Nephron progenitor cell (in vitro differentiated cells): Measurements from ENCODE around the gene MYO1E.
"Not testable (repeated sequence)": the region's sequence is repeated elsewhere in the genome, so short reads cannot be mapped to it uniquely, and the experiment has no call there.

ENCODE experiments used
- DNase-seq: peaks from one replicate; pipeline ENCODE4 v3.0.0; 2021
- H3K27ac Mint-ChIP-seq: 2 replicates; pipeline ENCODE4 v1.8.0; 2021; ENCODE audit warnings: mild to moderate bottlenecking, moderate library complexity, mixed read lengths
- H3K27me3 Mint-ChIP-seq: 2 replicates; pipeline ENCODE4 v1.8.0; 2021; ENCODE audit warnings: mild to moderate bottlenecking, low read depth, mixed read lengths; ENCODE audit not compliant: poor library complexity
- H3K36me3 Mint-ChIP-seq: 2 replicates; pipeline ENCODE4 v1.8.0; 2021; ENCODE audit warnings: low read depth, mixed read lengths
- H3K4me1 Mint-ChIP-seq: 2 replicates; pipeline ENCODE4 v1.8.0; 2021; ENCODE audit warnings: mixed read lengths
- H3K4me3 Mint-ChIP-seq: 2 replicates; pipeline ENCODE4 v1.8.0; 2021; ENCODE audit warnings: mild to moderate bottlenecking, moderate library complexity, mixed read lengths
- H3K9me3 Mint-ChIP-seq: 2 replicates; pipeline ENCODE4 v1.8.0; 2021; ENCODE audit warnings: mild to moderate bottlenecking, moderate library complexity, mixed read lengths
- CTCF ChIP-seq: fragments of 200-600 bp; sonication (generic); IDR thresholded peaks from 2 replicates; pipeline ENCODE4 v1.5.0; 2021; ENCODE audit warnings: antibody characterized with exemption

The MYO1E gene

GRCh38 chr15:59152694-59153450 lies 219.8 kb downstream of the MYO1E start:
- Mint-ChIP-seq H3K27ac (no peak overlapping the region), H3K9me3 (no peaks in the 10 kb centered on the region), H3K4me3 (no peak overlapping the region), H3K4me1 (peaks cover 10% of the 10 kb centered on the region), H3K27me3 (peaks cover 3% of the 10 kb centered on the region), H3K36me3 (peaks cover 77% of the 10 kb centered on the region)
- no peak for TF ChIP-seq CTCF
- no peak for DNase-seq

GRCh38 chr15:59150185-59150584 lies 222.5 kb downstream of the MYO1E start:
- peaks cover 79% of the 10 kb centered on the region for H3K36me3 Mint-ChIP-seq
- H3K9me3 Mint-ChIP-seq = no peaks in the 10 kb centered on the region
- no peak for TF ChIP-seq CTCF
- no peak overlapping the region for H3K27ac Mint-ChIP-seq
- H3K4me3 Mint-ChIP-seq = no peak overlapping the region
- peaks cover 3% of the 10 kb centered on the region for H3K27me3 Mint-ChIP-seq
- DNase-seq = no peak
- peaks cover under 1% of the 10 kb centered on the region for H3K4me1 Mint-ChIP-seq

- no peak overlapping the region for H3K27ac Mint-ChIP-seq
- H3K4me3 Mint-ChIP-seq = no peak overlapping the region
- peaks cover 3% of the 10 kb centered on the region for H3K27me3 Mint-ChIP-seq
Measured at GRCh38 chr15:59148153-59148833, 224.4 kb downstream of the MYO1E start.

GRCh38 chr15:59147666-59148065 lies 225.0 kb downstream of the MYO1E start:
- Mint-ChIP-seq H3K36me3 (peaks cover 61% of the 10 kb centered on the region), H3K9me3 (no peaks in the 10 kb centered on the region), H3K4me1 (no peaks in the 10 kb centered on the region)

More at GRCh38 chr15:59148153-59148833, 224.4 kb downstream of the MYO1E start:
- H3K9me3 Mint-ChIP-seq = no peaks in the 10 kb centered on the region
- H3K4me1 Mint-ChIP-seq = no peaks in the 10 kb centered on the region
- H3K36me3 Mint-ChIP-seq = peaks cover 64% of the 10 kb centered on the region
- DNase-seq = no peak
- TF ChIP-seq CTCF = no peak

GRCh38 chr15:59144594-59144993 lies 228.1 kb downstream of the MYO1E start:
- H3K4me3 Mint-ChIP-seq, H3K27ac Mint-ChIP-seq, H3K9me3 Mint-ChIP-seq, H3K4me1 Mint-ChIP-seq, DNase-seq, H3K27me3 Mint-ChIP-seq: not testable (repeated sequence)
- H3K36me3 Mint-ChIP-seq = peaks cover 60% of the 10 kb centered on the region

More at GRCh38 chr15:59147666-59148065, 225.0 kb downstream of the MYO1E start:
- DNase-seq = no peak
- H3K4me3 Mint-ChIP-seq = no peak overlapping the region
- no peak for TF ChIP-seq CTCF
- no peak overlapping the region for H3K27ac Mint-ChIP-seq
- H3K27me3 Mint-ChIP-seq = peaks cover 5% of the 10 kb centered on the region

GRCh38 chr15:59143281-59143680 lies 229.4 kb downstream of the MYO1E start:
- DNase-seq = no peak
- no peak for TF ChIP-seq CTCF
- Mint-ChIP-seq H3K36me3 (peaks cover 60% of the 10 kb centered on the region), H3K4me3 (no peak overlapping the region), H3K27ac (peak overlapping the region; percentile 68), H3K4me1 (no peaks in the 10 kb centered on the region), H3K27me3 (peaks cover 2% of the 10 kb centered on the region), H3K9me3 (no peaks in the 10 kb centered on the region)
